Non-pigmented ciliary epithelial cell (primary cell): Measurements from ENCODE around the gene GPR137B.

Experiments used
- DNase-seq: peaks from one replicate; pipeline ENCODE4 v3.0.0-alpha.2; 2010; ENCODE audit warnings: low read depth

Gene GPR137B

DNA sequence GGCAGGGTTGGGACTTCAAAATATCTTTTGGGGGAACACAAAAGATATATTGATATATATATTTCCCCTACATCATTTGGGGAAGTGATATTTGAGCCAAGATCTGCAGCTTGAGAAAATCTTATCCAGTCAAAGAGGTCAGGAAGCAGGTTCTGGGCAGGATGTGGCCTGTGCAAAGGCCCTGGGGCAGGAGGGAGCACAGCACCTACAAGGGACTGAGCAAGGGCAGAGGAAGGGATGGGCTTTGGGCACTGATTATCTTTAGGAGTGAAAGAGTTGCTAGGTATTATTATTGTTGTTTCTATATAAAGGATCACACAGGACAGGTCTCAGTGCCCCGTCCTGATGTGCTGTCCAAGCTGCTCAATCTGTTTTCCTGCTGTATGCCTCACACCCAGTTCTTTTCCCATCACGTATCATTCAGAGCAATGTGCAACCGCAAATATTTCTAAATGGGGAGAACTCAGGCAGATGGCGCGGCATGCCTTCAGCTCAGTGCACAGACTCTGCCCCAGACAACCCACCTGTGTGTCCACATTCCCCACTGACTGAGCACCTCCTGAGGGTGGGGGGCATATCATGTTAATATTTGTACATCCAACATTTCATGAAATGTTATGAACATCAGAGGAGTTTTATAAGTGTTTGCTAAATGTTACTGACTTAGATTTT lies 28.1 kb upstream of the GPR137B start:
- DNase-seq, result no peak

DNA sequence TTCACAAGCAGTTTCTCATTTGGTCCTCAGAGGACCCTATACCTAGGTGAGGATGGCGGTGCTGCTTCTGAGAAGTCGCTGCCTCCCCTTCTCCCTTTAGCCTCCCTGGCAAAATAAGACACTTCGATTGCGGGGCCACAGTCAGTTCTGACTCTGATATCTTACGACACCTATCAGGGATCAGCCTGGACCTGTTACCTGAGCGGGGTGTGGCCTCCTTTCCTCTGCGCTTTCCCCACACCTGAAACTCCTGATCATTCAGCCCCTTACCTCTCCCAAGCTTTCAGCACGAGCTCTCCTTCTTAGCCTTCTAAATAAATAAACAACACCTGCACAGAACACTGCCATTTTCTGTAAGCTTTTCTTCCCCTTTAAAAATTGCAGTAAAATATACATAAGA lies 24.6 kb upstream of the GPR137B start:
- DNase-seq, result no peak

DNA sequence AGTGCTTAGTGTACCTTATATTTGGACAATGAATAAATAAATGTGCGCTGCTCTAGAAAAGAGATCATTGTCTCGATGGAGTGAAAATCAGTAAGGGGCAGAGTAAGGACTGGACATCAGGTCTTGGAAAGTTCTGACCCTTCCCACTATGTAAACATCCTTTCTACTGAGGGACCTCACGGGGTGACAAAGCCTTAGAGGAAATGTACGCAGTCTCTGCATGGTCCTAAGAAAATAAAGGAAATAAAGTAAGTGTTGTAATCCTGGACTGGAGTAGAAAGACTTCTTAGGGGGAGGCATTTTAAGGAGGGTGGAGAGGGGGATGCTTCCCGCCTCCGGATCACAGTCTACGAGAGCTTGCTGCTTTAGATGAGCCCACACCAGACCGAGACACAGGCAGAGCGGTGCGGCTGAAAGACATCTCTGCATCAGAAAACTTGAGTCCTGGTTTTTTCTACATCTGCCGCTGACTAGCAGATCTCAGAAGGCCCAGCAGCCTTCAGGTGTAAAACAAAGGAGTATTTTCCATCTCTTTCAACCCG lies 22.3 kb upstream of the GPR137B start:
- no peak for DNase-seq

DNA sequence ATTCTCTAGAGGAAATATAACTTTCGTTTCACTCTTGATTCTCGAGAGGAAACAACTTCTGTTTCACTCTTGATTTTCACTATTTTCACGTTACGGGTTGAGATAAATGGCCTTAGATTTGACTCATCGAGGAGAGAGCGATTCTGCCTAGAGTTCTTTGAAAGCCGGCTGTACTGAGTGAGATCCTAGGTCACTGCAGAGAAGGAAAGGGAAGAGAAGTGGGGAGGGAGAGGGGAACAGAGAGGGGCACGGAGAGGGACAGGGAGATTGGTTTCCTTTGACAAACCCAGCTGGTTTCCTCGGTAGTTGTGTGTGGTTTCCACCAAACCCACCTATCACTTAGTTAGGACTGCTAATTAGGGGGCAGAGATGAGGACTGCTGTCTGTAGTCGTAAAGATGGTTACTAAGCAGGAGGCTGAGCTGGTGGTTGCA lies 21.6 kb upstream of the GPR137B start:
- DNase-seq, result no peak

DNA sequence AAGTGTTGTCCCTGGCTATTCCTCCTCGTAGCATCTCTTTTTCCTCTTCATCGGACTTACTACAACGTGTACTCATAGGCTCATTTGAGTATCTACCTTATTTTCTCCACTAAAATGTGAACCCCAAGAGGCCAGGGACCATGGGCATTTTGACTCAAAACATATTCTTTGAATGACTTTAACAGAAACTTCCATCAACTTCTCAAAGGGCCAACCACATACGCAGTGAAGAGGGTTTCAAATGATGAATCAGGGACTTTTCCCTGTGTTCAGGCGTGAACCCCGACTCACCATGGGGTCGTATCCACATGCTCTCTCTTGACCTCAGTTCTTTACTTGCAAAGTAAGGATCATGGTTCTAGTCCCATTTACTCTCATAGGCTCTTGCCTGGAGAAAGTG lies 20.2 kb upstream of the GPR137B start:
- no peak for DNase-seq

DNA sequence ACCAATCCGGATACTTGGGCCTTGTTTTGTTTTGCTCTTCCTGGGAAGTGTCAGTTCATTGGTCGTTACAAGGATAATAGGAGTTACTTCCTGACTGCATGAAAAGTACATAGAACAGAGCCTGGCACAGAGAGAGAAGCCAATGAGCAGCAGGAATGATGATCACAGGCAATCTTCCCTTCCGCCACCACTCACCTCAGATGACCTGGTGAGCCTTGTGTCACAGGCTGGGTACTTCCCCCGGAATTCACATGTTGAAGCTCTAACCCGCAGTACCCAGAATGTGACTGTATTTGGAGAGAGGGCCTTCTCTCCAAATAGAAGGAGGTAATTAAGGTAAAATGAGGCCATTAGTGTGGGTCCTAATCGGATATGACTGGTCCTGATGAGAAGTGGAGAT lies 18.8 kb upstream of the GPR137B start:
- no peak for DNase-seq

DNA sequence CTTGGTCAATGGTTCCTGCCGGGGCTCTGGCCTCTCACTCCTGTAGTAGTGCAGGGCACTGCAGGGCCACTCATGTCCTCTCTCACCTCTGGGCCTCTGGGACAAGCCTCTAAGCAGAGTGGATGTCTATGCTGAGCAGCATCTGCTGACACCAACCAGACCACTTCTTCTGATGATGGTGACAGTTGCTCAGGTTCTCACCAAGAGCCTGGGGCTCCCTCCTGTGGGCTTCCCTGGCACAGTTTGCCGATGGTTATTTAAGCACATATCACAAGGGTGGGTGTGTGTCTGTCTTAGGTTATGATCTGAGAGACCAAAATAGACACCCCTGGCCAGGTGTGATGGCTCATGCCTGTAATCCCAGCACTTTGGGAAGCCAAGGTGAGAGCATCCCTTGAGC lies 17.4 kb upstream of the GPR137B start:
- DNase-seq, result no peak

DNA sequence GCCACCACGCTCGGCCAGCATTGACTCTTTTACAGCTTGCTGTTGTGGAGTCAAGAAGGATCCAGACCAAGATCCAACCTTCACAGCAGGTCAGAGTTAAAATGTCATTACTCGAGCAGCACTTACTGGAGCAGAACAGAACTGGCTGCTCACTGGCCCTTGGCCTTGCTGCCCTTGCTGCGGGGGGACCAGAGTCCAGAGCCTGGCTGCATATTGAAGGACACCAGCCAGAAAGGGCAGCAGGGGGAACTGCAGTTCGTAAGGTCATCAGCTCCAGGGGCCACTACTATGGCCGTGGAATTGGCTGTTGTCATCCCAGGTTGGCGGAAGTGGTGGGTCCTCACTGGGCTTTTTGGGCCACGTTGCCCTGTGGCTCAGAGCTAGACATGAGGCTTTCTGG lies 15.3 kb upstream of the GPR137B start:
- DNase-seq, result no peak

DNA sequence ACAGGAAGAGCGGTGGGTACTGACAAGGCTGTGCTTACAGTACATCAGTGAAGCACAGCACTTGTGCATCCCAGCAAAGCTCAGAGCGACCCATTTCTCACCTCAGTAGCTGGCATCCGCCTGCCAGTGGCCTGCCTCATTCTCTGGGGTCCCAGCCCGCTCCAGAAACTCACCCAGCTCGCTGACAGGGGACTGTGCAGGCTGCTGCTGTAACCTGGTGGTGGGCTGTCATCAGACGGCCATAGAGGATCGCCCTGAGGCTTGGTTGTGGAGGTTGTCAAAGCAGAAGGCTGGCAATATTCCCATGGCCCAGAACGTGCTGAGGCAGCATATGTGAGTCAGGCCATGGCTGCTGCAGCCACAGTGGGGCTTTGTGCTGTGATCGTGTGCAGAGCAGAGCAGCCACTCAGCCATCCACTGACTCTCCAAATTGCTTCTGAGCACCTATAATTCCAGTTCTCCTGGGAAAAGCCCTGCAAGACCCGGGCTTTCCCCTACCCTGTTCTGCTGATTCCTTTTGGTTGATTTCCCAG lies 13.6 kb upstream of the GPR137B start:
- no peak for DNase-seq

DNA sequence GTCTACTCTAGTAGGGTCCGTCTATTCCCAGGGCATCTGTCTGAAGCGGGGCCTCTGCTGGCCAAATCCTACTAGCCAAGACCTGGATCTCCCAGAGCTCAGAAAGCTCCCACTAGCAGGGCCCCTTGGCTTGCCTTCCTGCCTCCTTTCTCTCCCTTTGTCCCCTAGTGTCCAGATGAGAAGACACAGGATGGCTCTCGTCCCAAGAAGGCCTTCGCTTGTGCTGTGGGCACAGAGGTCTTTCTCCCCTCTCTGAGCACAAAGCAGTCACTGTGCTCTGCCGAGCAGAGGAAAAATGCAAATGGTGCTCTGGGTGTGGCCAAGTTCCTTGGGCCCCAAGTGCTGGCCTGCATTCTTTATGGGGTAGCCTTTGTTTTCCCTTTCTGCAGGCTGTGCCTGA lies 13.0 kb upstream of the GPR137B start:
- no peak for DNase-seq

DNA sequence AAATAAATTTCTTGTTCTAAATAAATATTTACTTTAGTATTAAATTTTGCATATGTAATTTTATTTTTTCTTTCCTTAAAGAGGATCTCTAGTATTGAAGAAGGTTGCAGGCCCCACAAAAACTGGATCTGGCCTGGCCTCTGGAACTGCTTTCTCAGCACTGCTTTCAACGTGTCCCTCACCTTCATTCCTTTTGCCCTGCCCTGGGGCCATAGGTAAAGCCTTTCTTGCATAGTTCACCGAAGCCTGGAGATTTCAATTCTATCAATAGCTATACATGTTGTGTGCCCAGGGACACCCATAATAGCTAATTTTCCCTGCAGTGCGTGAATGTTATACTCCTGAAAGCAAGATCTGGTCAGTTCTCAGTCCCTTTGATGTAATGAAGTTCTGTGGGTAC lies 12.0 kb upstream of the GPR137B start:
- no peak for DNase-seq

DNA sequence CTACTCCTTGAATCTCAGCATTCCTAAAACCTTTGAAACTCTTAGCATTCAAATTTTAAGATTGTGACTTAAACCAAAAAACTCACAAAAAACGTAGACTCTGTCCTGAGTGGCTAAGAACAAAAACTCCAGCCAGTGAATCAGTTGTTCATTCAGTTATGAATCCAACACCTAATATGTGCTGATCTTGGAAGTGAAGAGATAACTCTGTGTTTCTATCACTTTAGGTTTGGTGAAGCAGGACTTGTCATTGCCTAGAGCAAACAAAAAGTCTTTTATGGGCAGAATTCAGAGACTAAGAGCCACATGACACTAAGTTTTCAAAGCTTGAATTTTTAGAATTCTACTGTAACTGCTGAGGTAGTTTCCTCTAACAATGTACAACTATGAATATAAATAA lies 10.4 kb upstream of the GPR137B start:
- DNase-seq, result no peak

DNA sequence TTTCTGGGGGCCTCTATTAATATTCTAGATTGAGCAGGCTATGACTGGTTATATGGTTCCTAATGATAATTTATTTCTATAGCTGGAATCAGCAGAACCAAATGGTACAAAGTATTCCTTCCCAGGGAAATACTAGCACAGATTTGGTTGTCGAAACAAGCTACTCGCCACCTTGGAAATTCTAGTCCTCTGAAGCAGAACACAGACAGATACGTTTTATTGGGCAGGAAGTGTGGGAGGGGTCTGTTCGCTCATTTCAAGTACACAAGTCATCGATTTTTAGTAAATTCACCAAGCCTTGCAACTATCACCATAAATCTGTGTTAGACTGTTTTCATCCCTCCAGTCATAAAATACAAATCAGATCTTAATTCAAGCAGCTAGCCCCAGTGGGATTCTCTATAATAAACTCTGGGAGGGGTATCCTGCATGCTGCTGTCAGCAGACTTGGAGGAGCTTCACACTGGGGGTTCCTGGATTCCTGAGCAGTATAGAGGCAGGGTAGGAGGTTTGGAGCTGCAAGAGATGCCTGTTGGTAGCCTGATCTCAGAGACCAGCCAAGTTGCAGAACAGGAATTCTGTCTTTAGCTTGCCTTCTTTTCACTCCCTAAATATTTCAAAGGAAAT lies 9.8 kb upstream of the GPR137B start:
- DNase-seq, result no peak

DNA sequence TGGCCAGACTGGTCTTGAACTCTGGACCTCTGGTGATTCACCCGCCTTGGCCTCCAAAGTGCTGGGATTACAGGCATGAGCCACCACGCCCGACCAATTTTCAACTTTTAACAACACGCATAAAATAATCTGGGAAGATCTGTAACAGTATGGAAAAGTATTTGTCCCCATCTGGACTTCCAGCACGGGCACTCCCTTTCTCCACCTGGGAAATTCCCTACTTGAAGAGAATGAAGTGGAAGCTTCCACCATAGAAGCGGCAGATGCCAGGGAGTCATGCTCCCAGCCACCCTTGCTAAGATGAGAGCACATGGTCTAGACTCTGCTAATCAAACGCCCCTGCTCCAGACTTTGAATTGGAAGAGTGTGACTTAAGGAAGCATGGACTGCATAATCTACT lies 9.0 kb upstream of the GPR137B start:
- DNase-seq, result no peak

DNA sequence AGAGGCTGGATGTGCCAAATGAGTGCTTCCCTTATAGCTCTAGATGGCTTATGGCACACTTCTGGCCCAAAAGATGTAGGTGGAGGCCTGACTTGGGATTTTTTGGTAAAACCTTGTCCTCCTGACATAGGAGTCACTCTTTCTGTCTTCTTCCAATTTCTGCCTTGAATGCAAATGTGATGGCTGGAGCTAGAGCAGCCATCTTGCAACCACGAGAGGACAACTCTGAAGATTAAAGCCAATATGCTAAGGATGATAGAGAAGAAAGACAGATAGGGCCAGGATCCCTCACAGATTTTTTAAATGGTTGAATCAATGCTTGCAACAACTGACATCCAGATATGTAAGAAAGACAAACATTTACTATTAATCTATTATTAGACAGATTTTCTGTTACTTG lies 8.5 kb upstream of the GPR137B start:
- no peak for DNase-seq

DNA sequence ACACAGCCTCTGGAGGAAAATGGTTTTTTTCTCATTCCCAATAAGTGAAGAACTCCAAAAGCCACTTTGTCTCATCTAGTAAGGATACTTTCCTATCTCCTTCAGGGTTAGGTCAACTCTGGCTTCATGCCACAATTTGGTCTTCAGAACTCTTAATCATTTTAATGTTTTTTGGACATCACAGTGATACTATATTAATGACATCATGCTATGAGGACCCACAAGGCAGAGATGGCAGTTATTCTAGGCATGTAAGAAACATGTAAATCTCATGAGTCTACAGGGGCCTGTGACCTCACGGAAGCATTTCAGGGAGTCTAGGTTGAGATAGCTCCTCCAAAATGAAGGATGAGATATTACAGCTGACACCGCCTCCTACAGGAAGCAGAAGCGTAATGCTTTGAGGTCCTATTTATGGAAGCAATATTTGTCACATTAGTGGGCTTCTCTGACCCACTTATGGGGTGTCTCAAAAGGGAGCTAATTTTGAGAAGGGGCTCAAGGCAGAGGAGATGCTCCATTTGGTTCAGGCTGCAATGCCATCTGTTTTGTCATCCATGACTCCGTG lies 5.0 kb upstream of the GPR137B start:
- DNase-seq, result no peak

DNA sequence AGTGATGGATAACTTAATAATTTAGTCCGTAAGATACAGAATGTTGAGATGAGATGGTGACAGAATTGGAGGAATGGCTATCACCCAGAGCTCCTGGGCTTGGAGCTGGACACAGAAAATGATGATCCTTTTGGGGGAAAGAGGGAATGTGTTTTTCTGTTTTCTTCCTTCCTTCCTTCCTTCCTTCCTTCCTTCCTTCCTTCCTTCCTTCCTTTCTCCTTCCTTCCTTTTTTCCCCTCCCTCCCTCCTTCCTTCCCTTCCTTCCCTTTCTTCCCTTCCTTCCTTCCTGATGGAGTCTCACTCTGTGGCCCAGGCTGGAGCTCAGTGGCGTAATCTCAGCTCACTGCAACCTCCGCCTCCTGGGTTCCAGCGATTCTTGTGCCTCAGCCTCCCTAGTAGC lies 2.8 kb upstream of the GPR137B start:
- DNase-seq, result no peak

DNA sequence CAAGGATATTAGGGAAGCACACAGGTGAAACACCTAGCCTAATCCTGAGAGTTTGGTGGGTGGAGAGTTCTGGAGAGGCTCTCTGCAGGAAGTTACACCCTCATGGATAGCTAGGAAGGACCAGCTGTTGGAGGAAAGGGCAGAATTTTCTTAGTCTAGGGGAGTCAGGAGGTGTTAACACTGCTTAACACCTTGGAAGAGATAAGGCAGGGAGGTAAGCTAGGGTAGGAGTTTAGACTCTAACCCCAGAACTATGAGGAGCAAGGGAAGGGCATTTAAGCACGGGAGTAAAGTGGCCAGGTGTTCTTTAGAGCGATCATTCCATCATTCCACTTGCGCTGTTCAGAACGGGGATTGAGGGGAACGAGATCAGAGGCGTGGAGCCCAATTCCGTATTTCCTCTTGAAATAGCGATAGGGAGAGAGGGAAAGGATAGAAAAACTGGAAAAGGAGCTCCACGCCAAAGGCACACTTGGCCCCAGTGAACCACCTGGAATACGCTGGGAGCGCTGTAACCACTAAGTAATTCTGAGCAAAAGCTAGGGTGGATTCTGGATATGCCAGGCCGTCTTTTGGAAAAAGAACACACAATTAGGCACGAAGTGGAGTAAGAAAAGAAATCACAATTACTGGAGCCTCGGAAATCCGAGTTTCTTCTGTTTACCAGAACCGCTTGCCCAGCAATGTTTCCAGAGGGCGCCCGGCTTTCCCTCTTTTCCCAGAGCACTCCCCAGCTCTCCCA lies 1.5 kb upstream of the GPR137B start:
- DNase-seq, result no peak

DNA sequence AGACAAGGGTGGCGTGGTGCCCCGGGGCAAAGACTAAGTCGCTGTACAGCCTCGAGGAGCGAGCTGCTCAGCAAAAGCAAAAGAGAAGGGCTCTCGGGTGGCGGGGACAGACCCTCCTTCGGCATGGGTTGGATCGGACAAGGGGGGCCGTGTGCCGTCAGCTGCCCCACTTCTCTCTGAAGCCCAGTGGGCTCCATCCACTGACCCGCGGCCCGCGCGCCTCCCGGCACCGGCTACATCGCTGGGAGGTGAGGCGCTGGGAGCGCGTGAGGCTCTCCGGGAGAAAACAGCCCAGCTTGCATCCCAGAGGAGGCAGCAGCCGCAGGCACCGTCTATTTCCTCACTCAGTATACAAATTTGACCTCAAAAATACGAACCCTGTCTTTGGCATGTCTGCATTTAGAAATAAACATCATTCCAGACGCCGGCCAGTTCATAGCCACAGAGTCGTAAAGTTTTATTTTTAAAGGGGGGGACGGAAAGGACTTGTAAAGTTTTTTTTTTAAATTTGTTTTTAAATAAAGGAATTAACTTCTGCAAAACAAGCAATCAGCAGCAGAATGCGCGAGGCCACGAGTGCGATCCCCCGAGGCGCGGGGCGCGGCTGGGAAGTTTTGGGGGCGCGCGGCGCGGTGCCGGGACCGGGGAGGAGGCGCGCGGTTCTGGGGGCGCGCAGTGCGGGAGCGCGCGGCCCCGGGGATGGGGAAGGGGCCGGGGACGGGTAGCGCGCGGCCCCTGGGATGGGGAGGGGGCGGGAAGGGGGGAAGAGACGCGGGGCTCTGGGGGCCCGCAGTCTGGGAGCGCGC lies 689 bp upstream of the GPR137B start:
- no peak for DNase-seq

DNA sequence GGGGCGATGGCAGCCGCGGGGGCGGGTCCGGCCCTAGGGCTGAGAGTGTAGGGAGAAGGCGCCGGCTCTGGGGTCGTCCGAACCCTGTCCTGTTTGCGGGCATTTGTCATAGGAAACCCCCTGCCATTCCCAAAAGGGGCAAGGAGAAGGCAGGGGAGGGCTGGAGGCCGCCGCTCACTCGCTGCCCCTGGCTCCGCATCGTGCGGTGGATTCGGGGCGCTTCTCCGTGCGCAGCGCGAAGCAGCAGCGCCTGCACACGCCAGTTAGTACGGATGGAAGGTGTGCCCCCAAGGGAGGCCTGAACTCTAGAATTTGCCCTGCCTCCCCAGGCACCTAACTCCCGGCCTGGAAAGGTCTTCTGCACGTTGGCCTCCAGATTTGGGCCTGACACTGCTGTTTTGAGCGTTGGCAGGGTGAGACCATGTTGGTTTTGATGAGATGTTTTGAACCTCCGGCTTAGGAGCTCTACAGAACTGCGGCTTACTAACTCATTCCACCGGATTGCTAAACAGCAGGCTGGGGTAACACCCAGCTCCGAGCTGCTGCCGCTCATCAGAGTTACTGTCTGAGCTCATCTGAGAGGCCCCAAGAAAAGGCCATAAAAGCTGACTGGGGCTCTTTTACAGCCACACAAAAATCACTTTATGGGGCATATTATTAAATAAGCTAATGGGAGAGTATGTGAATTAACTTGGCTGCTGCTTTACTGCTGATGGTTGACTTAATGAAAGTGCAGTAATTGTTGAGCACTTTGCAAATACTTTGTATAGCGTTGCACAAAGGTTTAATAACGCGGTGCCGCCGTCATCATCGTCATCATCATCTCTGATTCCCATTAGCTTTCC lies 987 bp downstream of the GPR137B start:
- DNase-seq, result peak; percentile 37

DNA sequence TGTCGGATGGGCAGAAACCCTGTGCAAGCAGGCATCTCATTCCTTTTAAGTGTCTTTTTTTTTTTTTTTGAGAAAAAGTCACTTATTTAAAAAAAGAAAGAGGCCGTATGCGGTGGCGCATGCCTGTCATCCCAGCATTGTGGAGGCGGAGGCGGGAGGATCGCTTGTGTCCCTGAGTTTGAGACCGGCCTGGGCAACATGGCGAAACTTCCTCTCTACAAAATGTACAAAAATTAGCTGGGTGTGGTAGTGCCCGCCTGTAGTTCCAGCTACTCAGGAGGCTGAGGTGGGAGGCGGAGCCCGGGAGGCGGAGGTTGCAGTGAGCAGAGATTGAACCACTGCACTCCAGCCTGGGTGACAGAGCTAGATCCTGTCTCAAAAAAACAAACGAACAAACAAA lies 1.7 kb downstream of the GPR137B start:
- DNase-seq, result no peak
